Coronary artery (tissue), 2 donors: ENCODE measurements around the gene MMP2.

Experiments used
- DNase-seq: peaks from one replicate; pipeline ENCODE4 v3.0.0-alpha.2; 2017; ENCODE audit warnings: low spot score
- H3K27ac ChIP-seq, 2 donors: fragments of 200-600 bp; sonication (generic); one replicate each; pipeline ENCODE4 v1.5.1; 2016 to 2019
- H3K4me3 ChIP-seq: fragments of 200-600 bp; sonication (generic); 2 replicates; pipeline ENCODE4 v1.5.1; 2016; ENCODE audit warnings: mild to moderate bottlenecking, moderate library complexity
- TF ChIP-seq, protein P1 (sequence below): fragments of 200-600 bp; sonication (generic); IDR thresholded peaks from one replicate; pipeline ENCODE4 v1.5.1; 2019; ENCODE audit warnings: antibody characterized with exemption

Gene MMP2

DNA sequence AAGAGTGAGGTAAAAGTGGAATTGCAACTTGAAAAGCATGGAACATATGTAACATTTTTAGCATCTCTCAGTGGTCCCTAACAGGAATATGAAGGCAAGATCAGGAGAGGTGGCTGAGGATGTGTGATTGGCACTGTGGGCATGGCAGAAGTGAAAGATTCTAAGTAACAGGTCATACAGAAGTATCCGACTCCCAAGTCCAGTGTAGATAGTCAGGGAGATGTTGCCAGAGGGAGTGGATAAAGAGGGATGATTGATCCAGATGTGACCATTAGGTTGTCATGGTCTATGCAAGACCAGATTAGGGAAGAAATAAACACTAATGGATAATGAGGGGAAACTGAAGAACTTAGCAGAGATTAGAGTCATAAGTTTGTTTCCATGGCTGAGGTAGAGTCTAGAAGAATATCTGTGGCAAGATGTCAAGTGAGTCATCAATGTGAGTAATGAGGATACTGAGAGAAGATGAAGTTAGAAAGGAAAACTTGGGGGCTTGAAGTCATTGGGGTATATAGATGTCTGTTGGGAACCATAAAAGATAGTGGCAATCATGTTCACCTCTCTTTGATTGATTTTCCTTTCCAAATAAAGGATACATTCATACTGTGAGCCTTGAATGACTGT lies 63.6 kb downstream of the MMP2 start:
- peak overlapping the region in 1 of 2 donors; percentile 1 for H3K27ac ChIP-seq
- TF ChIP-seq, protein P1, sequence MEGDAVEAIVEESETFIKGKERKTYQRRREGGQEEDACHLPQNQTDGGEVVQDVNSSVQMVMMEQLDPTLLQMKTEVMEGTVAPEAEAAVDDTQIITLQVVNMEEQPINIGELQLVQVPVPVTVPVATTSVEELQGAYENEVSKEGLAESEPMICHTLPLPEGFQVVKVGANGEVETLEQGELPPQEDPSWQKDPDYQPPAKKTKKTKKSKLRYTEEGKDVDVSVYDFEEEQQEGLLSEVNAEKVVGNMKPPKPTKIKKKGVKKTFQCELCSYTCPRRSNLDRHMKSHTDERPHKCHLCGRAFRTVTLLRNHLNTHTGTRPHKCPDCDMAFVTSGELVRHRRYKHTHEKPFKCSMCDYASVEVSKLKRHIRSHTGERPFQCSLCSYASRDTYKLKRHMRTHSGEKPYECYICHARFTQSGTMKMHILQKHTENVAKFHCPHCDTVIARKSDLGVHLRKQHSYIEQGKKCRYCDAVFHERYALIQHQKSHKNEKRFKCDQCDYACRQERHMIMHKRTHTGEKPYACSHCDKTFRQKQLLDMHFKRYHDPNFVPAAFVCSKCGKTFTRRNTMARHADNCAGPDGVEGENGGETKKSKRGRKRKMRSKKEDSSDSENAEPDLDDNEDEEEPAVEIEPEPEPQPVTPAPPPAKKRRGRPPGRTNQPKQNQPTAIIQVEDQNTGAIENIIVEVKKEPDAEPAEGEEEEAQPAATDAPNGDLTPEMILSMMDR: no peak
- DNase-seq: no peak
- no peak overlapping the region for H3K4me3 ChIP-seq

DNA sequence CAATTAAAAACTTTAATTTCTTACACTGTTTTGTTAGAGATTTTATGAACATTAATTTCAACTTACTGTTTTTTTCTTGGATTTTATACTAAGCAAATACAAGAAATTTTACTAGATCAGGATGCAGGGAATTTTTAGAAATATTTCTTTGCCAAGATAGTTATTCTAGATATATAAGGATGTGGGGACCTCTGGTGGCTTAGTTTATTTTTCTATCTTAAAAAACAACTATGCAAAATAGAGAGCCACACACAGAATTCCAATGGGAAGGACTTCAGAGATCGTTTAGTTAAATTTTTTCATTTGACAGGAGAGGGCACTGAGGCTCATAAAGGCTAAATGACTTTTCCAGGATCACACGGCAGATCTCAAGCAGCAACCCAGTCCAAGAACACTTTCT lies 64.5 kb downstream of the MMP2 start:
- H3K27ac ChIP-seq: no peak overlapping the region
- TF ChIP-seq, protein P1: no peak
- DNase-seq: no peak
- H3K4me3 ChIP-seq: no peak overlapping the region

DNA sequence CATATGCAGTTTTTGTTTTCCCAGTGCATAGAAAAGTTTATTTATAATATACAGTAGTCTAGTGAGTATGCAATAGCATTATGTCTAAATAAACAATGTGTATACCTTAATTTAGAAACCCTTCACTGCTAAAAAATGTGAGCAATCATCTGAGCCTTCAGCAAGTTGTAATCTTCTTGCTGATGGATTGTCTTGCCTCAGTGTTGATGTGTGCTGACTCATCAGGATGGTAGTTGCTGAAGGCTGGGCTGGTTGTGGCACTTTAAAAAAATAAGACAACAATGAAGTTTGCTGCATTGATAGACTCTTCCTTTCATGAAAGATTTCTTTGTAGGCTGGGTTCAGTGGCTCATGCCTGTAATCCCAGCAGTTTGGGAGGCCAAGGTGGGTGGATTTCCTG lies 73.6 kb downstream of the MMP2 start:
- Histone ChIP-seq H3K4me3 (no peak overlapping the region), H3K27ac (no peak overlapping the region)
- TF ChIP-seq, protein P1: no peak
- DNase-seq: no peak

DNA sequence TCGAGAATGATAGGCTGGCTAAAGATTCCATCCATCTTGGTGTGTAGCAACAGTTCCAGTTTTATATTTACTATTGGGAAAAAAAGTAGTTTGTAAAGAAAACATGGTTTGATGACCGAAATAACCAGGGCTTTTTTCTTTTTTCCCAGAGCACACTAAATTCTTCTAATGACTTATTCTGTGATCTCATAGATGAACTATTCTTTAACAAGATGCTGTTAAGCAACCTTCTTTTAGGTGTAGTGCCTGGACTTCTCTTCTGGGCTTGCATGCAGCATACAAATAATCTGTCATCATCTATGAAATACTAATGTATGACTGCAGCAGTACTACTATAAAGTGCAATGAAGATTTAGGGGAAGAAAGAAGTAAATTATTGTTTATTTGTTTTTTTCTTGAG lies 76.4 kb downstream of the MMP2 start:
- TF ChIP-seq, protein P1: no peak
- no peak for DNase-seq
- H3K27ac ChIP-seq: no peak overlapping the region
- no peak overlapping the region for H3K4me3 ChIP-seq
